ENCODE results near the gene PTPRD.
A peak's percentile ranks its signal among the peaks of the same experiment; 100 is the strongest.
"Not testable (repeated sequence)": the region's sequence is repeated elsewhere in the genome, so short reads cannot be mapped to it uniquely, and the experiment has no call there.

PTPRD gene

DNA sequence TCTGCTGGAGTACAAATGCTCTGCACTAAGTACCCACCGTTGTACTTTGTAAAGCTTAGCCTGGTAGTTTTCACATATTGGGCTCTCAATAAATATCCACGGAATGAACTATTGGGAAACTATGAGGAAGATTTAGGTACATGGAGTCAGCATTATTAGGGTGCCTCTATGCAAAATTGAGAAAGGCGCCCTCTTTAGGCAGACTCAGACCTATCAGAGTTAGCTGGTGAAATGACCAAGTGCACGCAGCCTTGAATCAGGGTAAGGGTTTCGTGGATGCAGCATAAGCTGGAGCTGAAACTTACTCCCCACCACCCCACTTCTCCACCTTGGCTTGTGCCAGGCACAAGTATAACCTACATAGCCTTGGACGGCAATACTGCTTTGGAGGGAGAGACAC, 1634.5 kb downstream of the PTPRD start:
- Histone ChIP-seq H3K4me3 (ENCODE audit: insufficient read depth, low read depth, low read length) (no peak overlapping the region), H3K4me1 (ENCODE audit: control insufficient read depth, insufficient read depth, low read length) (no peaks in the 10 kb centered on the region), H3K9me3 (ENCODE audit: control insufficient read depth, low read length) (no peaks in the 10 kb centered on the region), H3K36me3 (ENCODE audit: control insufficient read depth, insufficient read depth, low read length) (no peaks in the 10 kb centered on the region), H3K27me3 (ENCODE audit: control insufficient read depth, insufficient read depth, low read length, poor library complexity, severe bottlenecking) (no peaks in the 10 kb centered on the region), H3K27ac (ENCODE audit: insufficient read depth, low read depth, low read length, poor library complexity, severe bottlenecking) (no peak overlapping the region)
- WGBS, 2 experiments = 90% methylated on average over 6 of the region's 6 CpGs

- H3K4me3 ChIP-seq (ENCODE audit: insufficient read depth, low read depth, low read length); H3K4me1 ChIP-seq (ENCODE audit: control insufficient read depth, insufficient read depth, low read length); H3K27ac ChIP-seq (ENCODE audit: insufficient read depth, low read depth, low read length, poor library complexity, severe bottlenecking); H3K36me3 ChIP-seq (ENCODE audit: control insufficient read depth, insufficient read depth, low read length); H3K27me3 ChIP-seq (ENCODE audit: control insufficient read depth, insufficient read depth, low read length, poor library complexity, severe bottlenecking); H3K9me3 ChIP-seq (ENCODE audit: control insufficient read depth, low read length): not testable (repeated sequence)
- WGBS, 2 experiments = 76 to 96% methylated on average over 2 to 3 of the region's 3 CpGs
Observed at GRCh38 chr9:8968350-8968749, 1644.5 kb downstream of the PTPRD start.

DNA sequence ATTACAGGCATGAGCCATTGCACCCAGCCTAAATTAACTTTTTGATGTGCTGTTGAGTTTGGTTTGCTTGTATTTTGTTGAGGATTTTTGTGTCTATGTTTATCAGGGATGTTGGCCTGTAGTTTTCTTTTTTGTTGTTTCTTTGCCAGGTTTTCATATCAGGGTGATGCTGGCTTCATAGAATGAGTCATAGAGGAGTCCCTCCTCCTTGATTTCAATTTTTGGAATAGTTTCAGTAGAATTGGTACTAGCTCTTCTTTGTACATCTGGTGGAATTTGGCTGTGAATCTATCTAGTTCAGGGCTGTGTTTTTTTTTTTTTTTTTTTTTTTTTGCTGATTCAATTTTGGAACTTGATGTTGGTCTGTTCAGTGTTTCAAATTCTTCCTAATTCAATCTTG, 1648.9 kb downstream of the PTPRD start:
- no peak overlapping the region for H3K4me3 ChIP-seq (ENCODE audit: insufficient read depth, low read depth, low read length)
- H3K9me3 ChIP-seq (ENCODE audit: control insufficient read depth, low read length) = no peaks in the 10 kb centered on the region
- H3K4me1 ChIP-seq (ENCODE audit: control insufficient read depth, insufficient read depth, low read length) = no peaks in the 10 kb centered on the region
- H3K27ac ChIP-seq (ENCODE audit: insufficient read depth, low read depth, low read length, poor library complexity, severe bottlenecking) = no peak overlapping the region
- no peaks in the 10 kb centered on the region for H3K36me3 ChIP-seq (ENCODE audit: control insufficient read depth, insufficient read depth, low read length)
- no peaks in the 10 kb centered on the region for H3K27me3 ChIP-seq (ENCODE audit: control insufficient read depth, insufficient read depth, low read length, poor library complexity, severe bottlenecking)

DNA sequence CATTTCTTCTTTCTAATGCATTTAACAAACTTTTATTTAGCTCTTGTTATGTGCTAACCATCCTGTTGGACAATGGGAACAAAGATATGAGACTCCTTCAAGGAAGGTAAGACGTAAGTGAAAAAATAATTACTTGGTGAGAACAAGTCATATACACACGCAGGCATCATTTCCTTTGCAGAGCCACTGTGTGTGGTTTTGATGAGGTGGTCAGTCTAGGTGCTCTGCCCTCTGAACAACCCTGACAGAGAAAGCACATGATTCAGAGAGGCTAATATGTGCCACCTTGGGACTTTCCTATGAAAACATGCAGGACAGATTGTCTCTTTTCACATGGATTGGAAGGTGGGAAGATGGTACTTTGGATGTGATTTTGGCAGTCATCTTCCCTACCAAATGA, 1650.7 kb downstream of the PTPRD start:
- H3K4me3 ChIP-seq (ENCODE audit: insufficient read depth, low read depth, low read length) = no peak overlapping the region
- no peaks in the 10 kb centered on the region for H3K9me3 ChIP-seq (ENCODE audit: control insufficient read depth, low read length)
- no peaks in the 10 kb centered on the region for H3K4me1 ChIP-seq (ENCODE audit: control insufficient read depth, insufficient read depth, low read length)
- H3K27me3 ChIP-seq (ENCODE audit: control insufficient read depth, insufficient read depth, low read length, poor library complexity, severe bottlenecking) = no peaks in the 10 kb centered on the region
- no peaks in the 10 kb centered on the region for H3K36me3 ChIP-seq (ENCODE audit: control insufficient read depth, insufficient read depth, low read length)
- H3K27ac ChIP-seq (ENCODE audit: insufficient read depth, low read depth, low read length, poor library complexity, severe bottlenecking) = no peak overlapping the region
- 96% methylated on average over 2 of the region's 2 CpGs for WGBS, 2 experiments

DNA sequence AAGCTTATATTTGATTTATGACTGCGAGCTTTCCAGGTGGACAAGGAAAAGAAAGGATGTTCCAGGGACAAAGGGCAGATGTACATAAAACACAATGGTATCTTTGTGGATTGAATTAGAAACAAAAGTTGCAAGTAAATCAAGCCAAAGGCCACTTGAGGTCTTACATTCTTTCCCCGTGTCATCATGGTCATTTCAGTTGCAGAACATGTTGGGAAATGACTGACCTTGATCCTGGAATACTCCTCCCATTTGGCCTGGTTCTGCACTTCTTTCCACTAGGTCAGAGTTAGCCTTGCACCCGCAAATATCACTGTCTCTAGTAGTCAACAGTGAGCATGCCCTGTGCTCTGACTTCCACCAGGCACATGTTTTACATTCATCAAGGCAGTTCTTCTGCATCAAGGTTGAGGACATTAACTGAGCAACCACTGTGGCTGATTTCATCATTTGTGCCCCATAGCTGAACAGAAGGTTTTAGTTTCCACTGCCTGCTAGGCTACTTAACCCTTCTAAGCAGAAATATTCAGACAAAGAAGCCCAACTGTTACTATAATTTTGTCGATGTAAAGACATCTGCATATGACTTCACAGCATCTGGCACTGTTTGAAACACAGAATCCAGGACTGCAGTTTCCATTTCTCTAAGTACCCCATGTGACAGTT, 1651.5 kb downstream of the PTPRD start:
- Histone ChIP-seq H3K4me1 (ENCODE audit: control insufficient read depth, insufficient read depth, low read length) (peaks cover 4% of the 10 kb centered on the region), H3K4me3 (ENCODE audit: insufficient read depth, low read depth, low read length) (no peak overlapping the region), H3K36me3 (ENCODE audit: control insufficient read depth, insufficient read depth, low read length) (no peaks in the 10 kb centered on the region), H3K27ac (ENCODE audit: insufficient read depth, low read depth, low read length, poor library complexity, severe bottlenecking) (no peak overlapping the region), H3K27me3 (ENCODE audit: control insufficient read depth, insufficient read depth, low read length, poor library complexity, severe bottlenecking) (no peaks in the 10 kb centered on the region), H3K9me3 (ENCODE audit: control insufficient read depth, low read length) (no peaks in the 10 kb centered on the region)
- 91 to 95% methylated on average over 4 of the region's 4 CpGs for WGBS, 2 experiments

DNA sequence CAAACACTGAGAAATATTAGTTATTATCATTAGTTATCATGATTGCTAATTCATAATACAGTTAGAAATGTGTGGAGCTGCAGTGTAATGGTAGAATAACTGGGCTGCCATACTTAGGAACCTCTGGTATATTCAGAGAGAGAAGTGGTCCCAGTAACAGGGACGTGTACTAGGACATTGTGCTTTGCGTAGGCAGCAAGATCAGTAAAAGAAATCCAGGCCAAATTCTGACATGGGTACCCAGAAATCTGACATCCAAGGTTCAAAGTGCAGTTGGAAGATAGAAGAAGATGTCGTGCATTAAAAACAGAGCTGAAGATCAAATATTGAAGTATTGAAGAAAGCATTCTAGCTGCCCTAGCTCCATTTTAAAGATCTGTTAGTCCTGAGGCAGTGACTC, 1652.5 kb downstream of the PTPRD start:
- no peaks in the 10 kb centered on the region for H3K9me3 ChIP-seq (ENCODE audit: control insufficient read depth, low read length)
- 88 to 96% methylated on average over 3 of the region's 3 CpGs for WGBS, 2 experiments
- H3K4me1 ChIP-seq (ENCODE audit: control insufficient read depth, insufficient read depth, low read length) = peaks cover 4% of the 10 kb centered on the region
- no peaks in the 10 kb centered on the region for H3K36me3 ChIP-seq (ENCODE audit: control insufficient read depth, insufficient read depth, low read length)
- H3K27me3 ChIP-seq (ENCODE audit: control insufficient read depth, insufficient read depth, low read length, poor library complexity, severe bottlenecking) = no peaks in the 10 kb centered on the region
- no peak overlapping the region for H3K27ac ChIP-seq (ENCODE audit: insufficient read depth, low read depth, low read length, poor library complexity, severe bottlenecking)
- no peak overlapping the region for H3K4me3 ChIP-seq (ENCODE audit: insufficient read depth, low read depth, low read length)

DNA sequence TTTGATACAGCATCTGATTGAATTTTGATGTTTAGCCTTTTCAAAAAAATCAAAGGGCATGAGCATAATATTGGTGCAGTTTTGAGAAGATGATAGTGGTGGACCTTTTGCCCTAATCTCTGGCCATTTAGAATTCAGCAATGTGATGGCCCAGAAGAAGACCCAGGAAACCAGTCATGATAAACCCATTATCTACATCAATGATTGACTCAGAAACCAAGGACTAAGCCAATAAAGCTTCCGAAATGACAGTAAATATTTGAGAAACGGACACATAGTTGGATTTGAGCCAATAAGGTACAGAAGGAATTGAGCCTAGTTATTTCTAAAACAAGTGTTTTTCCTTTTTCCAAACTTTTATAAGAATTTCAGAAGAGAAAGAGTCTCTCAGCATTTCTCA, 1654.4 kb downstream of the PTPRD start:
- Histone ChIP-seq H3K4me3 (ENCODE audit: insufficient read depth, low read depth, low read length) (no peak overlapping the region), H3K9me3 (ENCODE audit: control insufficient read depth, low read length) (no peaks in the 10 kb centered on the region), H3K27ac (ENCODE audit: insufficient read depth, low read depth, low read length, poor library complexity, severe bottlenecking) (no peak overlapping the region), H3K4me1 (ENCODE audit: control insufficient read depth, insufficient read depth, low read length) (peaks cover 4% of the 10 kb centered on the region), H3K36me3 (ENCODE audit: control insufficient read depth, insufficient read depth, low read length) (no peaks in the 10 kb centered on the region), H3K27me3 (ENCODE audit: control insufficient read depth, insufficient read depth, low read length, poor library complexity, severe bottlenecking) (no peaks in the 10 kb centered on the region)
- 96 to 100% methylated on average over 2 of the region's 2 CpGs for WGBS, 2 experiments

GRCh38 chr9:8955315-8955714, 1657.5 kb downstream of the PTPRD start:
- H3K4me3 ChIP-seq (ENCODE audit: insufficient read depth, low read depth, low read length) = no peak overlapping the region
- no peaks in the 10 kb centered on the region for H3K9me3 ChIP-seq (ENCODE audit: control insufficient read depth, low read length)
- H3K36me3 ChIP-seq (ENCODE audit: control insufficient read depth, insufficient read depth, low read length) = no peaks in the 10 kb centered on the region
- 50 to 56% methylated on average over 2 of the region's 2 CpGs for WGBS, 2 experiments
- peaks cover 4% of the 10 kb centered on the region for H3K4me1 ChIP-seq (ENCODE audit: control insufficient read depth, insufficient read depth, low read length)
- no peak overlapping the region for H3K27ac ChIP-seq (ENCODE audit: insufficient read depth, low read depth, low read length, poor library complexity, severe bottlenecking)
- no peaks in the 10 kb centered on the region for H3K27me3 ChIP-seq (ENCODE audit: control insufficient read depth, insufficient read depth, low read length, poor library complexity, severe bottlenecking)

DNA sequence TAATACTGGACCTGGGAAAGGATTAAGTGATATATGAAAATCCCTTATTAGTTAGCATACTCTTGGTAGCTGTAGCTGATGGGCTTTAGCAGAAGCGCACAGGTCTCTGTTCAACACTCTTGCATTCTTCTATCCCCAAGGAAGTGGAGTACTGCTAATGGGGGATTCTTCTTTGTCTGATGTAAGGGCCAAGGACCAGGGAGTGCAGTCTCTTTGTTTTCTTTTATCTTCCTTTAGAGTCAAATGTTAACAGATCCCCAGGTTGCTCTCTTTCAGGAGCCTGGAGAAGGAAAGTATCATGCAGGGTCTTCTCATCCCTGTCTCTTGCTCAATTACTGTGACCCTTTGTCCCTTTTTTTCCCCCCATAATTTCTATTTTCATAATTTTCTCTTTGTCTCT, 1666.3 kb downstream of the PTPRD start:
- peaks cover 4% of the 10 kb centered on the region for H3K4me1 ChIP-seq (ENCODE audit: control insufficient read depth, insufficient read depth, low read length)
- no peaks in the 10 kb centered on the region for H3K9me3 ChIP-seq (ENCODE audit: control insufficient read depth, low read length)
- 30 to 55% methylated on average over 1 of the region's 1 CpG for WGBS, 2 experiments
- no peaks in the 10 kb centered on the region for H3K36me3 ChIP-seq (ENCODE audit: control insufficient read depth, insufficient read depth, low read length)
- H3K27ac ChIP-seq (ENCODE audit: insufficient read depth, low read depth, low read length, poor library complexity, severe bottlenecking) = peak overlapping the region; percentile 31
- H3K4me3 ChIP-seq (ENCODE audit: insufficient read depth, low read depth, low read length) = no peak overlapping the region
- H3K27me3 ChIP-seq (ENCODE audit: control insufficient read depth, insufficient read depth, low read length, poor library complexity, severe bottlenecking) = no peaks in the 10 kb centered on the region

DNA sequence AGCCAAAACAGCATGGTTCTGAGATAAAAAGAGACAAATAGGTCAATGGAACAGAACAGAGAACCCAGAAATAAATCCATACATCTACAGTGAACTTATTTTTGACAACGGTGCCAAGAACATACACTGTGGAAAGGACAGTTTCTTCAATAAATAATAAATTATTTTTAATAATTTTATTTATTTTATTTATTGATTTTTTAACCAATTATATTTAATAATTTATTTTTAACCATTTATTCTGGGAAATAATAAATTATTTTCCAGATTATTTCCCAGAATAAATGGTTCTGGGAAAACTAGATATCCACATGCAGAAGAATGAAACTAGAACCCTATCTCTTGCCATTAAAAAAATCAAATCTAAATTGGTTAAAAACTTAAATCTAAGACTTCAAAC, 1669.4 kb downstream of the PTPRD start:
- Histone ChIP-seq H3K27ac (ENCODE audit: insufficient read depth, low read depth, low read length, poor library complexity, severe bottlenecking) (no peak overlapping the region), H3K36me3 (ENCODE audit: control insufficient read depth, insufficient read depth, low read length) (no peaks in the 10 kb centered on the region), H3K4me3 (ENCODE audit: insufficient read depth, low read depth, low read length) (no peak overlapping the region), H3K27me3 (ENCODE audit: control insufficient read depth, insufficient read depth, low read length, poor library complexity, severe bottlenecking) (no peaks in the 10 kb centered on the region), H3K4me1 (ENCODE audit: control insufficient read depth, insufficient read depth, low read length) (peaks cover 4% of the 10 kb centered on the region), H3K9me3 (ENCODE audit: control insufficient read depth, low read length) (no peaks in the 10 kb centered on the region)
- WGBS, 2 experiments = 100% methylated on average over 1 of the region's 1 CpG; no CpG with 5 or more reads in 1 of the 2 experiments

GRCh38 chr9:8940650-8941049, 1672.2 kb downstream of the PTPRD start:
- no peaks in the 10 kb centered on the region for H3K4me1 ChIP-seq (ENCODE audit: control insufficient read depth, insufficient read depth, low read length)

More at GRCh38 chr9:8940650-8941049, 1672.2 kb downstream of the PTPRD start:
- no peaks in the 10 kb centered on the region for H3K36me3 ChIP-seq (ENCODE audit: control insufficient read depth, insufficient read depth, low read length)
- H3K27me3 ChIP-seq (ENCODE audit: control insufficient read depth, insufficient read depth, low read length, poor library complexity, severe bottlenecking) = no peaks in the 10 kb centered on the region
- H3K9me3 ChIP-seq (ENCODE audit: control insufficient read depth, low read length) = no peaks in the 10 kb centered on the region
- no peak overlapping the region for H3K27ac ChIP-seq (ENCODE audit: insufficient read depth, low read depth, low read length, poor library complexity, severe bottlenecking)
- no peak overlapping the region for H3K4me3 ChIP-seq (ENCODE audit: insufficient read depth, low read depth, low read length)
